A549 (cell line): ENCODE results near the gene SEC62. TPM values are rescaled to one million over a fixed set of nuclear protein-coding genes. Genes with fewer than 3 reads are reported as not detected.

ENCODE experiments used
- ATAC-seq, 2 experiments: fragments of 200-7000 bp in 1 of 2; fragments of >200 bp in 1 of 2; cut with Nextera tagmentation in 1 of 2; cut with Tn5 transposase in 1 of 2; 3 replicates each; pipeline versions ENCODE4 v1.8.0 to v1.9.1; 2018 to 2020; ENCODE audit warnings: mild to moderate bottlenecking in 1 of 2, moderate library complexity in 1 of 2
- CTCF ChIA-PET: fragments of 300-600 bp; sonication (Branson Sonifier 250); formaldehyde crosslinking; extraction: SDS; loops from one replicate; lab custom pipeline; 2021; ENCODE audit warnings: antibody characterized with exemption, inconsistent platforms; lab: Yijun Ruan, JAX
- POLR2A ChIA-PET: fragments of 350-600 bp; formaldehyde crosslinking; extraction: SDS; loops from one replicate; lab custom pipeline; 2021; ENCODE audit warnings: antibody characterized with exemption, inconsistent platforms; lab: Yijun Ruan, JAX
- DNase-seq, 2 experiments: peaks; one replicate each; pipeline versions ENCODE4 v3.0.0 to v3.0.0-alpha.2; 2011 to 2016; ENCODE audit warnings: low read depth in 1 of 2, low spot score in 1 of 2
- FAIRE-seq: peaks from 2 replicates; lab custom pipeline; 2011; peaks lifted over from hg19 to GRCh38; lab: Jason Lieb, UNC
- H3K27ac ChIP-seq, 2 experiments: fragments of >200 bp; sonication (Bioruptor Twin); formaldehyde crosslinking; 3 replicates each; pipeline ENCODE4 v1.5.1; 2016 to 2017
- H3K4me1 ChIP-seq: fragments of >200 bp; sonication (Bioruptor Twin); formaldehyde crosslinking; 3 replicates; pipeline ENCODE4 v1.6.1; 2016
- H3K4me2 ChIP-seq: fragments of >200 bp; sonication (Bioruptor Twin); formaldehyde crosslinking; 3 replicates; pipeline ENCODE4 v1.6.1; 2016
- H3K4me3 ChIP-seq: fragments of >200 bp; sonication (Bioruptor Twin); formaldehyde crosslinking; 3 replicates; pipeline ENCODE4 v1.5.1; 2016
- H3K9me3 ChIP-seq: fragments of >200 bp; sonication (Bioruptor Twin); formaldehyde crosslinking; 3 replicates; pipeline ENCODE4 v1.6.1; 2016
- ATOH8 ChIP-seq: fragments of 250-450 bp; sonication (Bioruptor Pico); IDR thresholded peaks from 2 replicates; pipeline ENCODE4 v1.5.0; 2020; ENCODE audit warnings: low read depth, mild to moderate bottlenecking, moderate library complexity
- BCL3 ChIP-seq: fragments of >200 bp; sonication (Bioruptor Twin); formaldehyde crosslinking; IDR thresholded peaks from 3 replicates; pipeline ENCODE4 v1.6.1; 2016
- BHLHE40 ChIP-seq: IDR thresholded peaks from 2 replicates; pipeline ENCODE4 v1.6.1; 2012; ENCODE audit warnings: low read depth, low read length, inconsistent platforms
- CBX2 ChIP-seq: fragments of 200-600 bp; sonication (generic); IDR thresholded peaks from 2 replicates; pipeline ENCODE4 v1.6.1; 2016; ENCODE audit warnings: low read depth, mild to moderate bottlenecking, borderline replicate concordance
- CBX8 ChIP-seq: fragments of 200-600 bp; sonication (generic); IDR thresholded peaks from 2 replicates; pipeline ENCODE4 v1.6.1; 2016
- CEBPB ChIP-seq, 2 experiments: fragments of >200 bp in 1 of 2; sonication (Bioruptor Twin) in 1 of 2; formaldehyde crosslinking in 1 of 2; IDR thresholded peaks; 2 replicates each; pipeline ENCODE4 v1.6.1; 2012 to 2016
- CHD4 ChIP-seq: fragments of 200-600 bp; sonication (generic); IDR thresholded peaks from 2 replicates; pipeline ENCODE4 v1.6.1; 2016; ENCODE audit warnings: antibody characterized with exemption, mild to moderate bottlenecking, borderline replicate concordance
- E2F6 ChIP-seq: IDR thresholded peaks from 2 replicates; pipeline ENCODE4 v1.6.1; 2012; ENCODE audit warnings: low read depth, borderline replicate concordance
- EHF ChIP-seq: fragments of 250-450 bp; sonication (Bioruptor Pico); IDR thresholded peaks from 2 replicates; pipeline ENCODE4 v1.5.0; 2020; ENCODE audit warnings: mild to moderate bottlenecking
- EHMT2 ChIP-seq: fragments of 200-600 bp; sonication (generic); IDR thresholded peaks from 2 replicates; pipeline ENCODE4 v1.6.1; 2016; ENCODE audit warnings: antibody characterized with exemption, low read depth, mild to moderate bottlenecking, moderate library complexity
- EP300 ChIP-seq, 2 experiments: fragments of >200 bp; sonication (Bioruptor Twin); formaldehyde crosslinking; IDR thresholded peaks; 2 replicates in 1 of 2; 3 replicates in 1 of 2; pipeline ENCODE4 v1.6.1; 2016 to 2017
- FOSL2 ChIP-seq, 2 experiments: fragments of 450-650 bp in 1 of 2; fragments of >200 bp in 1 of 2; sonication (Bioruptor Twin) in 1 of 2; formaldehyde crosslinking; IDR thresholded peaks; 2 replicates each; pipeline versions ENCODE4 v1.5.0 to v1.6.1; 2016 to 2020; ENCODE audit warnings: mild to moderate bottlenecking in 1 of 2, moderate library complexity in 1 of 2
- HEYL ChIP-seq: fragments of 250-450 bp; sonication (Bioruptor Pico); IDR thresholded peaks from 2 replicates; pipeline ENCODE4 v1.8.0; 2021; ENCODE audit warnings: mild to moderate bottlenecking, moderate library complexity
- HOXA7 ChIP-seq: fragments of 250-450 bp; sonication (Bioruptor Pico); IDR thresholded peaks from 2 replicates; pipeline ENCODE4 v1.5.0; 2020; ENCODE audit warnings: mild to moderate bottlenecking, moderate library complexity
- HOXB13 ChIP-seq: fragments of 250-450 bp; sonication (Bioruptor Pico); IDR thresholded peaks from 2 replicates; pipeline ENCODE4 v1.5.0; 2020; ENCODE audit warnings: low read depth, mild to moderate bottlenecking, moderate library complexity
- JUN ChIP-seq, 2 experiments: fragments of >200 bp; sonication (Bioruptor Twin); formaldehyde crosslinking; IDR thresholded peaks; 2 replicates in 1 of 2; 3 replicates in 1 of 2; pipeline ENCODE4 v1.6.1; 2016 to 2017
- KDM1A ChIP-seq: fragments of 200-600 bp; sonication (generic); IDR thresholded peaks from 2 replicates; pipeline ENCODE4 v1.6.1; 2016; ENCODE audit warnings: low read depth, mild to moderate bottlenecking
- MAX ChIP-seq: IDR thresholded peaks from 2 replicates; pipeline ENCODE4 v1.6.1; 2012
- NFE2L2 ChIP-seq: fragments of 150-350 bp; conservative IDR thresholded peaks from 2 replicates; pipeline ENCODE4 v1.6.1; 2014; ENCODE audit warnings: low read length
- NPAS2 ChIP-seq: fragments of 250-450 bp; sonication (Bioruptor Pico); IDR thresholded peaks from 2 replicates; pipeline ENCODE4 v1.8.0; 2022; ENCODE audit warnings: mild to moderate bottlenecking, moderate library complexity, borderline replicate concordance
- PHF8 ChIP-seq: fragments of 200-600 bp; sonication (generic); IDR thresholded peaks from 2 replicates; pipeline ENCODE4 v1.6.1; 2016; ENCODE audit warnings: low read depth, mild to moderate bottlenecking, antibody characterized with exemption, moderate library complexity, borderline replicate concordance
- RAD21 ChIP-seq, 2 experiments: fragments of >200 bp in 1 of 2; sonication (Bioruptor Twin) in 1 of 2; formaldehyde crosslinking in 1 of 2; IDR thresholded peaks in 1 of 2; conservative IDR thresholded peaks in 1 of 2; 2 replicates in 1 of 2; 3 replicates in 1 of 2; pipeline ENCODE4 v1.6.1; 2012 to 2018; ENCODE audit warnings: inconsistent platforms in 1 of 2
- RCOR1 ChIP-seq: fragments of 150-350 bp; IDR thresholded peaks from 2 replicates; pipeline ENCODE4 v1.6.1; 2014; ENCODE audit warnings: antibody characterized with exemption, low read length, low read depth
- SMC3 ChIP-seq: fragments of >200 bp; sonication (Bioruptor Twin); formaldehyde crosslinking; IDR thresholded peaks from 3 replicates; pipeline ENCODE4 v1.6.1; 2018; ENCODE audit warnings: inconsistent platforms
- SREBF2 ChIP-seq: fragments of 450-650 bp; IDR thresholded peaks from 2 replicates; pipeline ENCODE4 v1.6.1; 2014; ENCODE audit warnings: mild to moderate bottlenecking, moderate library complexity
- TP53 ChIP-seq: fragments of 250-450 bp; sonication (Bioruptor Pico); IDR thresholded peaks from 2 replicates; pipeline ENCODE4 v1.5.0; 2021; ENCODE audit warnings: mild to moderate bottlenecking, moderate library complexity
- ZC3H11A ChIP-seq: fragments of 450-650 bp; IDR thresholded peaks from 2 replicates; pipeline ENCODE4 v1.6.1; 2014; ENCODE audit warnings: antibody characterized with exemption, mild to moderate bottlenecking
- ZFP36 ChIP-seq: fragments of 450-650 bp; IDR thresholded peaks from 2 replicates; pipeline ENCODE4 v1.6.1; 2014; ENCODE audit warnings: borderline replicate concordance; ENCODE audit not compliant: partially characterized antibody
- ZSCAN20 ChIP-seq: fragments of 250-450 bp; sonication (Bioruptor Pico); IDR thresholded peaks from 2 replicates; pipeline ENCODE4 v1.8.0; 2022; ENCODE audit warnings: mild to moderate bottlenecking, moderate library complexity
- WGBS: methylation state at CpG from one replicate; pipeline ENCODE4 v1.1.6; 2017; ENCODE audit errors: missing lambda C conversion rate; 5-methylcytosine and 5-hydroxymethylcytosine counted together
- polyA plus RNA-seq, 4 experiments: library from polyadenylated mRNA; depleted of rRNA in 3 of 4; stranded (reverse); fragments of >200 nt; fragmentation: RNase III in 1 of 4; extraction: RNeasy Plus Mini Kit Qiagen cat#74134 plus additional on column Dnase treatment in 1 of 4; gene quantifications; 2 replicates in 3 of 4; 3 replicates in 1 of 4; pipeline ENCODE4 v1.2.3, GENCODE V29; 2011 to 2017
- TF ChIP-seq, protein P1 (sequence below): fragments of 200-600 bp; sonication (generic); IDR thresholded peaks from 2 replicates; pipeline ENCODE4 v1.6.1; 2016; ENCODE audit warnings: antibody characterized with exemption, mild to moderate bottlenecking, moderate library complexity
- TF ChIP-seq, protein P2 (sequence below): fragments of 450-650 bp; IDR thresholded peaks from 2 replicates; pipeline ENCODE4 v1.6.1; 2014; ENCODE audit warnings: antibody characterized with exemption

Gene SEC62
- polyA plus RNA-seq, 2 of the 4 experiments (the other 2 are of a cell fraction), result 84.5 to 107 TPM

- POLR2A ChIA-PET, result no interaction called here
- peak within 1 kb of the TSS; percentile 97 for H3K4me2 ChIP-seq
- peak within 1 kb of the TSS; percentile 81 for H3K4me3 ChIP-seq
- CTCF ChIA-PET, result interaction anchor here (0.6 to 2.0 kb wide), 11 partner anchors 9 to 171 kb away, joined by 3 to 6 read pairs (median 3); no protein-coding TSS in a partner anchor
- WGBS, result 11% methylated on average over 19 of the region's 78 CpGs
- peak within 1 kb of the TSS; percentile 58 to 87 for H3K27ac ChIP-seq
- H3K9me3 ChIP-seq, result no peaks in the 10 kb centered on the region
- DNase-seq, result peak; percentile 54 to 67
- H3K4me1 ChIP-seq, result peaks cover 6% of the 10 kb centered on the region; the same call in 1 of the 3 replicates
- ATAC-seq, result peak; percentile 85 to 87
- no peak for FAIRE-seq
- no peak for TF ChIP-seq HOXB13 (CRISPR knock-in tag)
- no peak for TF ChIP-seq BHLHE40
- TF ChIP-seq CHD4, result peak; percentile 90
- no peak for TF ChIP-seq TP53
- no peak for TF ChIP-seq FOSL2 (IDR thresholded peaks at IDR 0.05)
- no peak for TF ChIP-seq FOSL2 (CRISPR knock-in tag; IDR thresholded peaks at IDR 0.05)
- TF ChIP-seq NPAS2 (CRISPR knock-in tag), result no peak
- TF ChIP-seq MAX, result peak; percentile 26; the same call in 1 of the 2 replicates
- TF ChIP-seq ATOH8, result no peak
- peak in 1 of 2 experiments; percentile 28; a peak in 1 of 5 replicates for TF ChIP-seq JUN (IDR thresholded peaks at IDR 0.05)
- 0 out of 2 replicates have a peak, but pooled peaks have one; percentile 23 for TF ChIP-seq E2F6
- TF ChIP-seq HEYL (CRISPR knock-in tag), result no peak
- no peak for TF ChIP-seq CBX8
- TF ChIP-seq CBX2, result no peak
- TF ChIP-seq EP300 (IDR thresholded peaks at IDR 0.05), result no peak
- TF ChIP-seq SMC3, result peak; percentile 80
- TF ChIP-seq, protein P1, sequence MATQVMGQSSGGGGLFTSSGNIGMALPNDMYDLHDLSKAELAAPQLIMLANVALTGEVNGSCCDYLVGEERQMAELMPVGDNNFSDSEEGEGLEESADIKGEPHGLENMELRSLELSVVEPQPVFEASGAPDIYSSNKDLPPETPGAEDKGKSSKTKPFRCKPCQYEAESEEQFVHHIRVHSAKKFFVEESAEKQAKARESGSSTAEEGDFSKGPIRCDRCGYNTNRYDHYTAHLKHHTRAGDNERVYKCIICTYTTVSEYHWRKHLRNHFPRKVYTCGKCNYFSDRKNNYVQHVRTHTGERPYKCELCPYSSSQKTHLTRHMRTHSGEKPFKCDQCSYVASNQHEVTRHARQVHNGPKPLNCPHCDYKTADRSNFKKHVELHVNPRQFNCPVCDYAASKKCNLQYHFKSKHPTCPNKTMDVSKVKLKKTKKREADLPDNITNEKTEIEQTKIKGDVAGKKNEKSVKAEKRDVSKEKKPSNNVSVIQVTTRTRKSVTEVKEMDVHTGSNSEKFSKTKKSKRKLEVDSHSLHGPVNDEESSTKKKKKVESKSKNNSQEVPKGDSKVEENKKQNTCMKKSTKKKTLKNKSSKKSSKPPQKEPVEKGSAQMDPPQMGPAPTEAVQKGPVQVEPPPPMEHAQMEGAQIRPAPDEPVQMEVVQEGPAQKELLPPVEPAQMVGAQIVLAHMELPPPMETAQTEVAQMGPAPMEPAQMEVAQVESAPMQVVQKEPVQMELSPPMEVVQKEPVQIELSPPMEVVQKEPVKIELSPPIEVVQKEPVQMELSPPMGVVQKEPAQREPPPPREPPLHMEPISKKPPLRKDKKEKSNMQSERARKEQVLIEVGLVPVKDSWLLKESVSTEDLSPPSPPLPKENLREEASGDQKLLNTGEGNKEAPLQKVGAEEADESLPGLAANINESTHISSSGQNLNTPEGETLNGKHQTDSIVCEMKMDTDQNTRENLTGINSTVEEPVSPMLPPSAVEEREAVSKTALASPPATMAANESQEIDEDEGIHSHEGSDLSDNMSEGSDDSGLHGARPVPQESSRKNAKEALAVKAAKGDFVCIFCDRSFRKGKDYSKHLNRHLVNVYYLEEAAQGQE, result no peak
- TF ChIP-seq, protein P2, sequence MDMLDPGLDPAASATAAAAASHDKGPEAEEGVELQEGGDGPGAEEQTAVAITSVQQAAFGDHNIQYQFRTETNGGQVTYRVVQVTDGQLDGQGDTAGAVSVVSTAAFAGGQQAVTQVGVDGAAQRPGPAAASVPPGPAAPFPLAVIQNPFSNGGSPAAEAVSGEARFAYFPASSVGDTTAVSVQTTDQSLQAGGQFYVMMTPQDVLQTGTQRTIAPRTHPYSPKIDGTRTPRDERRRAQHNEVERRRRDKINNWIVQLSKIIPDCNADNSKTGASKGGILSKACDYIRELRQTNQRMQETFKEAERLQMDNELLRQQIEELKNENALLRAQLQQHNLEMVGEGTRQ, result no peak
- no peak for TF ChIP-seq PHF8
- no peak for TF ChIP-seq ZFP36
- no peak for TF ChIP-seq NFE2L2
- peak; percentile 54 to 73 for TF ChIP-seq RAD21 (conservative IDR thresholded peaks at IDR 0.05 in 1 of 2, IDR thresholded peaks at IDR 0.05 in 1 of 2)
- no peak for TF ChIP-seq EHF (CRISPR knock-in tag)
- no peak for TF ChIP-seq ZC3H11A
- no peak for TF ChIP-seq RCOR1
- TF ChIP-seq ZSCAN20, result no peak
- no peak for TF ChIP-seq BCL3
- no peak for TF ChIP-seq KDM1A
- TF ChIP-seq CEBPB (IDR thresholded peaks at IDR 0.05), result no peak
- TF ChIP-seq HOXA7 (CRISPR knock-in tag), result no peak
- no peak for TF ChIP-seq SREBF2
- no peak for TF ChIP-seq EHMT2
Measured at GRCh38 chr3:170037463-170038433, 71.1 kb downstream of the SEC62 start, which contains the start of gene GPR160. Gene GPR160 (plus strand): TSS chr3:170037995. CDS start chr3:170083973, 45,978 bp downstream.
